Astrocyte (in vitro differentiated cells and primary cell): Measurements from ENCODE around the gene CLEC19A. TPM values are rescaled to one million over a fixed set of nuclear protein-coding genes. Genes with fewer than 3 reads are reported as not detected.

Source experiments
- DNase-seq: peaks from one replicate; pipeline ENCODE4 v3.0.0-alpha.2; 2010; ENCODE audit warnings: low read depth
- FAIRE-seq: peaks from 2 replicates; lab custom pipeline; 2011; peaks lifted over from hg19 to GRCh38; lab: Jason Lieb, UNC
- H2AFZ ChIP-seq: 2 replicates; pipeline ENCODE4 v1.6.0; 2012; ENCODE audit warnings: low read depth, low read length, inconsistent platforms
- H3K27ac ChIP-seq: 2 replicates; pipeline ENCODE4 v1.5.1; 2011; ENCODE audit warnings: low read depth, low read length, inconsistent platforms
- H3K27me3 ChIP-seq: 2 replicates; pipeline ENCODE4 v1.6.0; 2011; ENCODE audit warnings: low read length, inconsistent platforms; ENCODE audit not compliant: insufficient read depth
- H3K36me3 ChIP-seq: 2 replicates; pipeline ENCODE4 v1.5.1; 2011; ENCODE audit warnings: low read length, inconsistent platforms; ENCODE audit not compliant: insufficient read depth
- H3K4me1 ChIP-seq: 2 replicates; pipeline ENCODE4 v1.5.1; 2011; ENCODE audit warnings: low read length, inconsistent platforms; ENCODE audit not compliant: insufficient read depth
- H3K4me2 ChIP-seq: 2 replicates; pipeline ENCODE4 v1.6.0; 2012; ENCODE audit warnings: low read length, inconsistent platforms
- H3K4me3 ChIP-seq: 2 replicates; pipeline ENCODE4 v1.5.1; 2011; ENCODE audit warnings: low read depth, mild to moderate bottlenecking, low read length, inconsistent platforms; ENCODE audit not compliant: insufficient read depth
- H3K79me2 ChIP-seq: 2 replicates; pipeline ENCODE4 v1.6.0; 2012; ENCODE audit warnings: mild to moderate bottlenecking, low read length, inconsistent platforms; ENCODE audit not compliant: insufficient read depth
- H3K9ac ChIP-seq: 2 replicates; pipeline ENCODE4 v1.6.0; 2012; ENCODE audit warnings: mild to moderate bottlenecking, low read length, inconsistent platforms
- H3K9me3 ChIP-seq: 2 replicates; pipeline ENCODE4 v1.5.1; 2012; ENCODE audit warnings: low read depth, mild to moderate bottlenecking, low read length, inconsistent platforms; ENCODE audit not compliant: insufficient read depth
- H4K20me1 ChIP-seq: 2 replicates; pipeline ENCODE4 v1.6.0; 2012; ENCODE audit warnings: low read length, inconsistent platforms; ENCODE audit not compliant: insufficient read depth
- H3K27ac Mint-ChIP-seq: one replicate; pipeline ENCODE4 v1.8.0; 2021; ENCODE audit warnings: mild to moderate bottlenecking, mixed read lengths; ENCODE audit not compliant: unreplicated experiment
- H3K27me3 Mint-ChIP-seq: one replicate; pipeline ENCODE4 v1.8.0; 2021; ENCODE audit warnings: low read depth, mixed read lengths; ENCODE audit not compliant: unreplicated experiment
- H3K36me3 Mint-ChIP-seq: one replicate; pipeline ENCODE4 v1.8.0; 2021; ENCODE audit warnings: low read depth, mixed read lengths; ENCODE audit not compliant: unreplicated experiment
- H3K4me1 Mint-ChIP-seq: one replicate; pipeline ENCODE4 v1.8.0; 2021; ENCODE audit warnings: low read depth, mixed read lengths; ENCODE audit not compliant: unreplicated experiment
- H3K4me3 Mint-ChIP-seq: one replicate; pipeline ENCODE4 v1.8.0; 2021; ENCODE audit warnings: mild to moderate bottlenecking, moderate library complexity, mixed read lengths; ENCODE audit not compliant: unreplicated experiment
- H3K9me3 Mint-ChIP-seq: one replicate; pipeline ENCODE4 v1.8.0; 2021; ENCODE audit warnings: mild to moderate bottlenecking, mixed read lengths; ENCODE audit not compliant: unreplicated experiment
- CTCF ChIP-seq: IDR thresholded peaks from 2 replicates; pipeline ENCODE4 v1.5.1; 2011; ENCODE audit warnings: low read depth, mild to moderate bottlenecking, inconsistent platforms, low read length, moderate library complexity; ENCODE audit not compliant: insufficient read depth
- EZH2 ChIP-seq: IDR thresholded peaks from 2 replicates; pipeline ENCODE4 v1.6.1; 2012; ENCODE audit warnings: mild to moderate bottlenecking, low read length, inconsistent platforms; ENCODE audit not compliant: insufficient read depth
- total RNA-seq: library from RNA; stranded (reverse); gene quantifications from 2 replicates; pipeline ENCODE4 v1.2.1, GENCODE V29; 2021

The CLEC19A gene
- total RNA-seq, 1 donor from 2014 or later = not detected

DNA sequence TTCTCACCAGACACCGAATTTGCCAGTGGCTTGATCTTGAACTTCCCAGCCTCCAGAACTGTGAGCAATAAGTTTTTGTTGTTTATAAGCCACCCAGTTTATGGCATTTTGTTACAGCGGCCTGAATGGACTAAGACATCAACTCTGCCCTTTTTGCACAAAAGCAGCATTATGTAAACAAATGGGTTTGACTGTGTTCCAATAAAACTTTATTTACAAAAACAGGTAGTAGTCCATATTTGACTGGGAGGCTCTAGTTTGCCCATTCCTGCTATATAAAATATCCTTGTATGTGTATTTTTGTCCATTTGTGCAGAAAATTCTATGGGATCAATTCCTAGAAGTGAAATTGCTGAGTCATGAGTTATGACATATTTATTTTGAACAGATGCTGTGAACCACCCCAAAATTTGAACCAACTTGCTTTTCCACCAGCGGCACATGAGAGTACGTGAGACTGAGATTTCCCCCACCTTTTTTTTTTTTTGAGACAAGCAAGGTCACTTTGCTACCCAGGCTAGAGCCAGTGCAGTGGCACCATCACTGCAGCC lies 21.3 kb upstream of the CLEC19A start:
- Mint-ChIP-seq H3K27ac (no peak overlapping the region), H3K4me3 (no peak overlapping the region), H3K27me3 (peaks cover 6% of the 10 kb centered on the region), H3K9me3 (peaks cover 3% of the 10 kb centered on the region), H3K36me3 (no peaks in the 10 kb centered on the region), H3K4me1 (no peaks in the 10 kb centered on the region)
- Histone ChIP-seq H3K4me1 (no peaks in the 10 kb centered on the region), H4K20me1 (no peaks in the 10 kb centered on the region), H3K9ac (no peak overlapping the region), H3K27me3 (no peaks in the 10 kb centered on the region), H3K36me3 (no peaks in the 10 kb centered on the region), H3K4me3 (no peak overlapping the region), H3K9me3 (peaks cover 5% of the 10 kb centered on the region), H2AFZ (no peak overlapping the region), H3K4me2 (no peak overlapping the region), H3K79me2 (no peaks in the 10 kb centered on the region), H3K27ac (no peak overlapping the region)
- no peak for FAIRE-seq
- no peak for DNase-seq
- TF ChIP-seq CTCF (no peak), EZH2 (no peak)

DNA sequence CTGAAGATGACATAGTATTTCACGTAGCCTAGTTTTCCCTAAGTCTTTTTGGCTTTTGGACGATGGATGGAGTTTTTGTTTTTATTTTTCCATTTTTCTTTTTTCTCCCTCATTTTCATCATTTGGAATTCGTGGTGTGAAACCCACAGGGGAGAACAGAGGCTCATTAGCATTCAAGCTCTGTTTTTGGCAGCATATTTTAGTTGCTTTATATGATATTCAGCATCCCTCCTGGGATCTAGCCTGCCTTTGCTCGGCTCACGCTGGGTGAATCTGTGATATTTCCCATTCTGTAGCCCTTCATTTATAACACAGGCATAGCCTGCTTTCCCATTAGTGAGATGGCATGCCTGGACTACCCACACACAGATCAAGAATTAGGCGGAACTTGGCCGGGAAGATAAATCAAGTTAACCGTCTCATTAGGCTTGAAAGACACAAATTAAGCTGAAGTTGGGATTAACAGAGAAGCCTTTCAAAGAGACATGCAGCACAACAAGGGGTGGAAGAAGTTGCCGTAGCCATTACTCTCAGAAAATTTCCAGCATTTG lies 20.1 kb upstream of the CLEC19A start:
- DNase-seq (no peak), FAIRE-seq (no peak)
- Histone ChIP-seq H3K4me2 (no peak overlapping the region), H3K27me3 (no peaks in the 10 kb centered on the region), H3K4me3 (no peak overlapping the region), H3K79me2 (no peaks in the 10 kb centered on the region), H4K20me1 (no peaks in the 10 kb centered on the region), H3K9me3 (peaks cover 5% of the 10 kb centered on the region), H3K4me1 (no peaks in the 10 kb centered on the region), H2AFZ (no peak overlapping the region), H3K36me3 (no peaks in the 10 kb centered on the region), H3K27ac (no peak overlapping the region), H3K9ac (no peak overlapping the region)
- Mint-ChIP-seq H3K27me3 (peaks cover 2% of the 10 kb centered on the region), H3K4me3 (no peak overlapping the region), H3K36me3 (no peaks in the 10 kb centered on the region), H3K4me1 (no peaks in the 10 kb centered on the region), H3K9me3 (peaks cover 3% of the 10 kb centered on the region), H3K27ac (no peak overlapping the region)
- no peak for TF ChIP-seq EZH2
- TF ChIP-seq CTCF = no peak

- no peaks in the 10 kb centered on the region for H3K27me3 ChIP-seq
- Mint-ChIP-seq H3K4me3 (no peak overlapping the region), H3K27me3 (peaks cover 2% of the 10 kb centered on the region), H3K4me1 (no peaks in the 10 kb centered on the region), H3K36me3 (no peaks in the 10 kb centered on the region), H3K9me3 (peaks cover 3% of the 10 kb centered on the region), H3K27ac (no peak overlapping the region)
- H2AFZ ChIP-seq = no peak overlapping the region
- H3K36me3 ChIP-seq = no peaks in the 10 kb centered on the region
- H3K4me1 ChIP-seq = no peaks in the 10 kb centered on the region
- H3K9me3 ChIP-seq = peaks cover 5% of the 10 kb centered on the region
- no peak overlapping the region for H3K9ac ChIP-seq
- DNase-seq (no peak), FAIRE-seq (no peak)
- H3K4me2 ChIP-seq = no peak overlapping the region
- TF ChIP-seq EZH2 (no peak), CTCF (no peak)
- H3K79me2 ChIP-seq = no peaks in the 10 kb centered on the region
- H3K4me3 ChIP-seq = no peak overlapping the region
- H4K20me1 ChIP-seq = no peaks in the 10 kb centered on the region
- no peak overlapping the region for H3K27ac ChIP-seq
Measured at GRCh38 chr16:19266774-19267173, 18.8 kb upstream of the CLEC19A start.
